ENCODE results near the gene NOL11.
"Not testable (repeated sequence)": the region's sequence is repeated elsewhere in the genome, so short reads cannot be mapped to it uniquely, and the experiment has no call there.

NOL11 gene

DNA sequence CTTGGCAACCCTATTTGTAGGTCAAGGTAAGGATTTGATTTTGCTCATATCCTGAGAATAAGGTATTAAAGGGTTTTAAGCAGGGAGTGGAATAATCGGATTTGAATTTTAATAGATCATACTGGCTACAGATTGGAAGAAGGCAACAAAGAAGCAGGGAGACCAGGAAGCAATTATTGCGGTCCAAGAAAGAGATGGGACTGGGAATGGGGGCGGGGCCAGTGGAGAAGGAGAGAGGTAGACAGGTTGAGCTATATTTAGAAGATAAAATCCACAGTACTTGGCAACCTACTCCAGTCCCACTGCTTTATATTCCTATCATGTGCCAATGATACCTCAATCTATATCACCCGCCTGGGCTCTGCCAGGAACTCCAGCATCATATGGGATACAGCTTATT is 5.8 kb upstream of the NOL11 start:
- no peak for DNase-seq

DNA sequence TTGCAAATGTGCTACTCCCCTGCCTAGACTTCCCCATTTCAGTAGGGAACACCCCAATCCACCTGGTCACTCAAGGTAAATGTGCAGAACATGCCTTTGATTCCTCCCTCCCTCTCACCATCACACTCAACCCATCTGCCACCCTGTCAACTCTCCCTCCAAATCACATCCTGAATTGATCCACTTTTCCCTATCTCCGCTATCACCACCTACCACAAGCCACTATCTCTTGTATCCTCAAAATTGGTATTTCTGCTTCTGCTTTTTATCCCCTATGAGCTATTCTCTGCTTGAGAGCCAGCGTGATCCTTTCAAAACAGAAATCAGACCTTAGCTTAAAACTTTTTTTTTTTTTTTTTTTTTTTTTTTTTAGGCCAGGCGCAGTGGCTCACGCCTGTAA is 5.4 kb upstream of the NOL11 start:
- no peak for DNase-seq

DNA sequence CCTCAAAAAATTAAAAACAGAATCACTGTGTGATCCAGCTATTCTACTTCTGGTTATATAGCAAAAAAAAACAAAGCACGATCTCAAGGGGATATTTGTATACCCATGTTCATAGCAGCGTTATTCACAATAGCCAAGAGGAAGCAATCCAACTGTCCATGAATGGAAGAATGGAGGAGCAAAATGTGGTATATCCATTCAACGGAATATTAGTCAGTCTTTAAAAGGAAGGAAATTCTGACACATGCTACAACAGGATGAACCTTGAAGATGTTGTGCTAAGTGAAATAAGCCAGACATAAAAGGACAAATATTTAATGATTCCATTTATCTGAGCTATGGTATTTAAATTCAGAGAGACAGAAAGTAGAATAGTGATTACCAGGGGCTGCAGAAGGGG is 4.6 kb upstream of the NOL11 start:
- no peak for DNase-seq

DNA sequence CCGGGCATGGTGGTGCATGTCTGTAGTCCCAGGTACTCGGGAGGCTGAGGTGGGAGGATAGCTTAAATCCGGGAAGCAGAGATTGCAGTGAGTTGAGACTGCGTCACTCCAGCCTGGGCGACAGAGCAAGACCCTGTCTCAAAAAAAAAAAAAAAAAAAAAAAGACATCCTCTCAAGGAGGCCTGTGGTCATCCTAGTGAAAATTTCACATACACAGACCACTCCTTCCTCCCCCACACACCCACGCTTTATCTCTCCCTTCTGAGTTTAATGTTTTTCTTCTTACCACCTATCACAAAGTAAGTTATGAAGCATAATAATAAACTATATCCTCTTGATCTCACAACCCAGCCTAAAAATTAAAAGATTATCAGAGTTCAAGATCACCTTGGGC is 1.3 kb upstream of the NOL11 start:
- DNase-seq: no peak

DNA sequence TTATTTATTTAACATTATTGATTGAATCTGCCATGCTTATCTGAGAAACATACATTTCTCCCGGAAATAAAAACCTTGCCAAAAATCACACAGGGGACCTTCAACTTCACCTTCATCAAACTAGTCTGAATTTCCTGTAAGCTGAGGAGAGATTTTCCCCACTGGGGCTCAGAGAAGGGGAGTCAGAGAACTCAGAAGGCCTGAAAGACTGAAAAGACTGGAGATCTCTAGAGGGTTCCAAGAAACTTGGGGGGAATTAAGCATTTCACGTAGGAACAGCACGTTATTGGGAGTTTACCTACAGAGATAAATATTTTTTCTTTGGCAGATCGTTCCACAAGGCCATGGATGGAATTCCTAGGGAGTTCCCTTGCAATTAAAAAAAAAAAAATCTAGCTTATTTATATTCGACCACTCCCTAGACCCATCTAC is 528 bp upstream of the NOL11 start:
- DNase-seq: no peak

DNA sequence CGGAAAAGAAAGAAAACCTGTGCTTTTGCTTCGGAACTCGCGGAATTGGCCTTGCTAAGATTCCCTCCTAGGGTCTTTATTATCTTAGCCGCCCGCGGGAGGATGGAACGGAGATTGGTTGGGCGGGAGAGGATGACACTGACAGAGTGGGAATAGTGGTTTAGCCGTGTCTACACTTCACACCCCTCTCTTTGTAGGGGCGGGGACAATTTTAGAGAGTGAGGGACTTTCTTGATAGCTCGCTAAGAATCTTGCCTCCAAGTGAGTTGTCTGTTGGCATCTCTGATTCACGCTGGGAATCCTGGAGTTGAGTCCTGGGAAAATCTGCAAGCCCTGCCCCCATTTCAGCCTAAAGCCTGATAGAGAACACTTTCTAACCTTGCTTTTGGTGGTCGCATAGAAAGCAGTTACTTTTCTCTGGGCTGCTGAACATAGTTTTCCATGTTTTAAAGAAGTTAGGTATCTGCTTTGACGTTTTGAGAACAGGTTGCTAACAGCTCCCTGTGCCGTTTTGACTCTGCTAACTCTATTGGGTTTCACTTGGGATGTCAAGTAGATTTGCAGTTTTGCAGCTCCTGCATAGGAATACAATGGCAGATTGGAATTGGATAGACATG is 697 bp downstream of the NOL11 start:
- DNase-seq: peak in 1 of 2 experiments; percentile 49

DNA sequence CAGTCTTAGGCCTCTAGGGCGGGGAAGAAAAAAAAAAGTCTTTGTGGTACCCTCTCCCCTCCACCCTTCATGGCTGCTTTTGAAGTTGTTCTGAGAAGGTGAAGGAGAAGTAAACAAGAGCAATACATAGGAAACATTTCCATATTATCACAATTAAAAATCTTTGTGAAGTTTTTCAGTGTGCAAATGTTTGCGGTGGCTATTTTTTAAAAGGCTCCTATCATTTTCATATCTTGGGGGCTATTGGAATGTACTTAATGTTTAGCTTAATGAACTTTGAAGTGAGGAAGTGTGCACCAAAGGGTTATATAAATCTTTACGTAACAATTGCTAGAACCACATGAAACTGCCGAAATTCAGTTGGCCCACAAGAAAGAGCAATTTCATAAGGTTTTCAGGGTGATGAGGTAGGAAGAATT is 7.6 kb downstream of the NOL11 start:
- DNase-seq: no peak

DNA sequence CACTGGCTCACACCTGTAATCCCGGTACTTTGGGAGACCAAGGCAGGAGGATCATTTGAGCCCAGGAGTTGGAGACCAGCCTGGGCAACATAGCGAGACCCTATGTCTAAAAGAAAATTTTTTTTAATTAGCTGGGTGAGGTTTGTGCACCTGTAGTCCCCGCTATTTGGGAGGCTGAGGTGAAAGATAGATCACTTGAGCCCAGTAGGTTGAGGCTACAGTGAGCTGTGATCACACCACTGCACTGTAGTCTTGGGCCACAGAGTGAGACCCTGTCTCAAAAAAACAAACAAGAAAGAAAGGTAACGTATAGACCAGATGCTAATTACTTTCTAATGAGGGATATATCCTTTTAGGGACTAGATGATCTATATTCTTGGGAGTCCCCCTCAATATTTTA is 8.1 kb downstream of the NOL11 start:
- DNase-seq: no peak

DNA sequence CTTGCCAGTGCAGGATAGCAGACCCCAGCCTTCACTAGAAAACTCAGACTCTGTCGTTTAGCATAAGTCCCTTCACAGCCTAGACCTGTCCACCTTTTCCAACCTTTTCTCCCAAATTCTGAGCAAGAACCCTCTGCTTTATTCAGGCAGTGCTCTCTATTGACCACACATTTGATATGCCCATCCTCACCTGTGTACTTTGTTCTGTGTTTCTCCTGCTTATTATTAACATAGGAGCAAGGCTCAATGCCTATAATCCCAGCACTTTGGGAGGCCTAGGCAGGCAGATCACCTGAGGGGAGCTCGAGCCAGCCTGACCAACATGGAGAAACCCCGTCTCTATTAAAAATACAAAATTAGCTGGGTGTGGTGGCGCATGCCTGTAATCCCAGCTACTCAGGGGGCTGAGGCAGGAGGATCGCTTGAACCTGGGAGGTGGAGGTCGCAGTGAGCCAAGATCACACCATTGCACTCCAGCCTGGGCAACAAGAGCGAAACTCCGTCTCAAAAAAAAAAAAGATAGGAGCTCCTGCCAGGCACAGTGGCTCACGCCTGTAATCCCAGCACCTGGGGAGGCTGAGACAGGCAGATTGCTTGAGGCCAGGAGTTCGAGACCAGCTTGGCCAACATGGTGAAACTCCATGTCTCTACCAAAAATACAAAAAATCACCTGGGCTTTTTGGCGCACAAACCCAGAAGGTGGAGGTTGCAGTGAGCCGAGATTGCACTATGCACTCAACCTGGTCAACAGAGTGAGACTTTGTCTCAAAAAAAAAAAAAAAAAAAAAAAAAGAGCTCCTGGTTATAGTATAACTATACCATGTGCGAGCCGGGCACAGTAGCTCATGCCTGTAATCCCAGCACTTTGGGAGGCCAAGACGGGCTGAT is 9.7 kb downstream of the NOL11 start:
- DNase-seq: not testable (repeated sequence)

DNA sequence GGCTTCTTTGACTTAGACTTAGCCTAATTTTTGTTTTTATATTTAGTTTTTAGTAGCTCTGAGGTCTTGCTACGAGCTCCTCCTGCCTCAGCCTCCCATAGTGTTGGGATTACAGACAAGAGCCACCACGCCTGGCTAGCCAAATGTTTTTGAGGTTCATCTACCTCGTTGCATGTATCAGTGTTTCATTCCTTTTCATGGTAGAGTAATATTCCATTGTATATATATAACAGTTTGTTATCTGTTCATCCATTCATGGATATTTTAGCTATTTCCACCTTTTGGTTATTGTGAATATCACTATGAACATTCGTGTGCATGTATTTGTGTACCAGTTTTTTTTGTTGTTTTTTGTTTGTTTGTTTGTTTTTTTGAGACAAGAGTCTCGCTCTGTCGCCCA is 12.2 kb downstream of the NOL11 start:
- DNase-seq: no peak

DNA sequence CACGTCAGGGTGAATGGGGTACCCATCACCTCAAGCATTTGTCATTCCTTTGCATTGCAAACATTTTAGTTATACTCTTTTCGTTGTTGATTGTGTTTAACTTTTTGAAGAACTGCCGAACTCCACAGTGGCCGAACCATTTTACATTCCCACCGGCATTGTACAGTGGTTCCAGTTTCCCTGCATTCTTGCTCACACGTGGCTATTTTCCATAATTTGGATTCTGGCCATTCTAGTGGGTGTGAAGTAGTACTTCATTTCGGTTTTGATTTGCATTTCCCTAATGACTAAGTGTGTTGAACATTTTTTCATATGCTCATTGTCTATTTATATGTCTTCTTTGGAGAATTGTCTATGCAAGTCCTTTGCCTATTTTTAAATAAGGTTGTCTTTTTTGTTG is 13.0 kb downstream of the NOL11 start:
- no peak for DNase-seq

DNA sequence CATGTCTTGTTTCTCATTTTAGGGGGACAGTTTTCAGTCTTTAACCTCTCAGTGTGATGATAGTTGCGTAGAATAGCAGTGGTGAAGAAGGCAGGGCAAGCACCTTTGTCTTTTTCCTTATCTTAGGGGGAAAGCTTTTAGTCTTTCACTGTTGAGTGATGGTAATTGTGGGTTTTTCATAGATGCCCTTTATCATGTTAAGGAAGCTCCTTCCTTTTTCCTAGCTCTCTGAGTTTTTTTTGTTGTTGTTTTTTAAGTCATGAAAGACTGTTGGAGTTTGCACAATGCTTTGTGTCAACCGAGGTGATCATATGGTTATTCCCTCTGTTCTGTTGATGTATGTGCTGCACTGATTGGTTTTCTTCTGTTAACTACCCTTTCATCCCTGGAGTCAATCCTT is 15.7 kb downstream of the NOL11 start:
- no peak for DNase-seq

DNA sequence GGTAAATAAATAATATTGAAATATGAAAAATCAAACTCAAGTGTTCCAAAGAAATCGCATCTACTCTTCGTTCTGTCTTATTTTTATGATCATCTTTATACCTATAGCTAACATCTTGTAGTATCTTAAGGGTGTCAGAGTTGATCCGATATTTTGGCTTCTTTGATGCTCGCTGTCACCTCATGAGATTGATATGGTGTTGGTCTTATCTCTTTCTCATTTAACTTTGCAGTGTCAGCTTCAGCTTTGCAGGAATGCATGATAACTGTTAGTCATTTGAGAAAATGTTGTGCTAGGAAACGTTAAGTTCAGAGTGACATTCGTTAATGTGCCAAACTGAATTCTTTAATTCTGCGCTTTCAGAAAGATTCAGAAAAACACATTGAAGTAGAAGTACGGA is 19.4 kb downstream of the NOL11 start:
- no peak for DNase-seq

DNA sequence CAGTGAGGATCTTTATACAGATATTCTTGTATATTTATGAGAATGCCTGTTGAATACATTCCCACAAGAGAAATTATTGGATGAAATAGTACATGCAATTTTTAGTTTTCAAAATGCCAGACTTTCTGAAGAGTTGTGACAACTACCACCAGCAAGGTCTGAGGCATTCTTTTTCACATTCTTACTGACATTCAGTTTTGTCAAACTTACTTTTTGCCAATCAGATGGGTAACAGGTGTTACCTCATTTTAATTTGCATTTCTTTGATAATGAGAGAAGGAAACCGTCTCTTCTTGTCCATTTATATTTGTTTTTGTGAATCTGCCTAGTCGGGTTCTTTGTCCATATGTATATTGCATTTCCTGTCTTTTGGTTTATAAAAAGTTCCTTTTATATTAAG is 24.3 kb downstream of the NOL11 start:
- no peak for DNase-seq

DNA sequence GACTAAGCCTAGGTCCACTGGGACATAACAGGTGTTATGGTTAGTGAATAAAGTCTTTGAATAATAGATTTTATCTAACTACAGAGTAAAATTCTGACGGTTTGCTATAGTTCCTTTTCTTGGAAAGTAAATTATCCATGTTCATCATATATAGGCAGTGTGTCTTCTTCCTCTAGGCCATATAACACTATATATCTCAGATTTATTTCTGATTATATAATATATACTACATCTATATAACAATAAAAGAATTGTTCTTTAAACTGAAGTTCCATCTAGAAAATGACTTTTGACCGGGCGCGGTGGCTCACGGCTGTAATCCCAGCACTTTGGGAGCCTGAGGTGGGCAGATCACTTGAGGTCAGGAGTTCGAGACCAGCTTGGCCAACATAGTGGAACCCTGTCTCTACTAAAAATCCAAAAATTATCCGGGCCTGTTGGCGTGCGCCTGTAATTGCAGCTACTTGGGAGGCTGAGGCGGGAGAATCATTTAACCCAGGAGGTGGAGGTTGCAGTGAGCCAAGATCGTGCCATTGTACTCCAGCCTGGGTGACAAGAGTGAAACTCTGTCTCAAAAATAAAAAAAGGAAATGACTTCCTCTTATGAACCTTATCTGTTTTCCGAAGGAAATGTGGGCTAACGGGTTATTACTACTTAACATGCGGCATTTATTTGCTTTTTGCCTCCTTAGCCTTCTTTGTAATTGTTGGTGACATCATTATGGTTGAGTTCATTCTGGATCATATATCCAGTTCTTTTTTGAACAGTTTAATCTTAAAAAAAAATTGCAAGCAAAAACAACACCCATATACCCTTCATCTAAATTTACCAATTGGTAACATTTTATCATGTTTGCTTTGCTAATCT is 29.2 kb downstream of the NOL11 start:
- DNase-seq: no peak

DNA sequence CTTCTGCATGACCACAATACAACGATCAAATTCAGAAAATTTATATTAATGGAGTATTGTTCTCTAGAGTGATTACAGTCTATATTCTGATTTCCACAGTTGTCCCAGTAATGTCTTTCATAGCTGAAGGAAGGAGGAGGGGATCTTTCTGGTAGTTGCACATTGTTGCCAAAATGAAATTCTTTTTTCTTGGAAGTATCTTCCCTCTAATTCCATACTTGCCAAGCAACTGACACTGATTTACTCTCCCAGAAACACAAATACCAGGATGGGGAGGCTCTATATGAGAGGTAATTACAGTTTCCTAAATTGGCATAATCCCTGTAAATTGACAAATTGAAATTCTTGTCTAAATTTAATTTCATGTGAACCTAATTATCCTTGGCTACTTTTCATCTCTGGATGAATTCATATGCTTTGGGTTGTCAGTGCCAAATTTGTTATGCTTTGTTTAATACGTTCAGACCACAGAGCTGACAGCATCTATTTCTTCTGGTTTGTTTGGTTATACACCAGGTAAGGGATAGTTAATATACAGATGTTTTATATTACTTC is 30.0 kb downstream of the NOL11 start:
- DNase-seq: no peak

DNA sequence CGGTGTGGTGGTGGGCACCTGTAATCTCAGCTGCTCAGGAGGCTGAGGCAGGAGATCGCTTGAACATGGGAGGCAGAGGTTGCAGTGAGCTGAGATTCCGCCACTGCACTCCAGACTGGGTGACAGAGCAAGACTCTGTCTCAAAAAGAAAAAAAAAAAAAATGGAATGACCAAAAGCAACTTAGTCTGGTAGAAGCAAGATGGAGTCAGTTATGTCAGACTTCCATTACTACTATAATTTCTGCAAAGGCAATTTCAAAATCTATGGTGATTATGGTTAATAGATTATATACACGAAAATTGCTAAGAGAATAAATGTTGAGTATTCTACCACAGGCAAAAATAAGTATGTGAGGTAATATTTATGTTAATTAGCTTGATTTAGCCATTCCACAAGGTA is 32.3 kb downstream of the NOL11 start:
- no peak for DNase-seq

DNA sequence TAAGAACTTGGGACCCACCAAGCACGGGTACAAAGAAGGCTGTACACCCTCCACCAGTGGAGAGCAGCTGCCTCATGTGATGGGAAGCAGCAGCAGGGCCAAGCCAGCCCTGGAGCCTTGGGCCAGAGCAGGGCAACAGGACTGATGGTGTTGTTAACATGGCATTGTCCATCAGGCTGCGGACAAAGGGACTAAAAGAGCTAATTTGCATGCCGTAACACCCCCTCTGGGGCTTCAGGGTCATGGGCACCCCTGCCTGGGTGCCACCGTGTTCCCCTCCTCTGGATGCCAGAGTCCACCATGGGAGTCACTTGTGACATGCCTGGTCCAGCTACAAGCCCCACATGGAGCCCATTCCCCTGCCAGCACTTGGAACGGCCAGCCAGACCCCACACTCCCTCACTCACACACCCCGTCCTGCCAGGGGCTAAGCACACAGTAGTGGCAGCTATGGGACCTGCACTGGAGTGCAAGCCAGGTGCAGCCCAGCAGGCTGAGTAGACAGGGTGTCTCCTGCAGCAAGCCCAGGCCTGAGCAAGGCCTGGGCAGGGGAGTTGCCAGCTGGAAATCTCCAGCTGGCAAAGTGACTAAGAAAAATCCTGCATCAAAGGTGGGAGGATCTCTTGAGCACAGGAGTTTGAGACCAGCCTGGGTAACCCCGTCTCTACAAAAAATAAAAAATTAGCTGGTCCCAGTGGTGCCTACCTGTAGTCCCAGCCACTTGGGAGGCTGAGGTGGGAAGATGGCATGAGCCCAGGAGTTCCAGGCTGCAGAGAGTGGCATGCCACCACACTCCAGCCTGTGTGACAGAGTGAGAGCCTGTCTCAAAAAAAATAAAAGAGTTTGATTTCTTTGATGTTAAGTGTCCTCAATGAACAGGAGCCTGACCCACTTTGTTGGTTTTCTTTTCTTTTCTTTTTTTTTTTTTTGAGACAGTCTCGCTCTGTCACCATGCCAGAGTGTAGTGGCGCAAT is 33.7 kb downstream of the NOL11 start:
- peak in 1 of 2 experiments; percentile 10 for DNase-seq

DNA sequence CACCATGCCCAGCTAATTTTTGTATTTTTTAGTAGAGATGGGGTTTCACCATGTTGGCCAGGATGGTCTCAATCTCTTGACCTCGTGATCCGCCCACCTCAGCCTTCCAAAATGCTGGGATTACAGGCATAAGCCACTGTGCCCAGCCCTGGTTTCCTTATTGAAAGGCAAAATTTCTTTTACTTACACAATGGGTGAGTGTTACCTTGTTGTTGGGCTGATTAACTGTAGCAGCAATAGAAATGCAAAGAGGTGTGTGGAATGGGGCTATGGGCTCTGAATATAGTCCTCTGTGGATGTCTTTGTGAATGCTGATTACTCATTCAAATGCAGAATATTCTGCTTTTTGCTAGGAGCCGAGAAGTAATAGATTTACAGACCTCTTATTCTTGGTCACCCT is 34.4 kb downstream of the NOL11 start:
- peak in 1 of 2 experiments; percentile 21 for DNase-seq

DNA sequence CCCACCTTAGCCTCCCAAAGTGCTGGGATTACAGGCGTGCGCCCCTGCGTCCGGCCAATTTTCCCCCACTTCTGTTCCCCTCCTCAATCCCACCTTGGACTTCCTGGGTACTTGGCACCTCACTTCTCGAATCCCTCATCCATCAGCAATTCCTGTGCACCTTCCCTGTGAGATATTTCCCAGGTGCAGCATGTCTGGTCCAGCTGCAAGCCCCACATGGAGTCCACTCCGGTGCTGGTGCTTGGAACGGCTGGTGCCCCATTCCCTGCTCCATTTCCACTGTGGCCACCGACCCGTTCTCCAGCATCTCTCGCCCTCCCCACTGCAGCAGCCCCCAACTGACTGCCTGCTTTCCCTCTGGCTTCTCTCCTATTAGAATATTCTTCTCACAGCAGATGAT is 35.3 kb downstream of the NOL11 start:
- DNase-seq: no peak

DNA sequence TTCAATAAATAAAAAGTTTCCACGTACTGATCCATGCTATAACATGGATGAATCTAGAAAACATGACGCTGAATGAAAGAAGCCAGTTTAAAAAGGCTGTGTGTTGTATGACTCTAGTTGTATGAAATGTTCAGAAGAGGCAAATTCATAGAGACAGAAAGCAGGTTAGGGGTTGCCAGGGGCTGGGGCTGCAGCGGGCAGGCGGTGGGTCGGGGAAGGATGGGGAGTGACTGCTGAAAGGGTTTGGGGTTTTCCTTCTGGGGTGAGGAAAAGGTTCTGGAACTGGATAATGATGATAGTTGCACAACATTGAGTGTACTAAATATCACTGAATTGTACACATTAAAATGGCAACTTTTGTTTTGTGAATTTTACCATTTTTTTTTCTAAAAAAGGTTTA is 36.3 kb downstream of the NOL11 start:
- DNase-seq: no peak

DNA sequence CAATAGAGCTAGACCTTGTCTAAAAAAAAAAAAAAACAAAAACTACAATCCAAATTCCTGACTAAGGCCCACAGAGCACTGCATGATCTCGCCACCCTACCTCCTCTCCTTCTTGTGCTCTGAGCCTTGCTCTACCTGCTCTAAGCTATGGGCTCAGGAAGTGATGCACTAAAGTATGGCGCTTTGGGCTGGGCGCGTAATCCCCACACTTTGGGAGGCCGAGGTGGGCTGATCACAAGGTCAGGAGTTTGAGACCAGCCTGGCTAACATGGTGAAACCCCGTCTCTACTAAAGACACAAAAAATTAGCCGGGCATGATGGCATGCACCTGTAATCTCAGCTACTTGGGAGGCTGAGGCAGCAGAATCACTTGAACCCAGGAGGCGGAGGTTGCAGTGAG is 37.0 kb downstream of the NOL11 start:
- not testable (repeated sequence) for DNase-seq

All from NCI-H526 (cell line).